K562 (cell line): ENCODE results near the gene AKIRIN1. TPM values are rescaled to one million over a fixed set of nuclear protein-coding genes. Genes with fewer than 3 reads are reported as not detected.

ENCODE experiments used
- CBFA2T2 ChIP-seq: fragments of 450-650 bp; conservative IDR thresholded peaks from 2 replicates; pipeline ENCODE4 v1.6.1; 2017; ENCODE audit warnings: mild to moderate bottlenecking
- EGR1 ChIP-seq: fragments of 450-650 bp; conservative IDR thresholded peaks from 2 replicates; pipeline ENCODE4 v1.6.1; 2017; ENCODE audit warnings: mild to moderate bottlenecking
- EHMT2 ChIP-seq: fragments of 450-650 bp; IDR thresholded peaks from 2 replicates; pipeline ENCODE4 v1.6.1; 2018; ENCODE audit warnings: antibody characterized with exemption
- ETV5 ChIP-seq: sonication (generic); formaldehyde crosslinking; IDR thresholded peaks from 2 replicates; pipeline ENCODE4 v1.4.0; 2020; ENCODE audit warnings: low read depth, mild to moderate bottlenecking, missing genetic modification reagents
- FUS ChIP-seq: fragments of 200-400 bp; formaldehyde crosslinking; optimal IDR thresholded peaks from 2 replicates; pipeline ENCODE3; 2017; ENCODE audit warnings: low read depth, low read length
- PRPF4 ChIP-seq: fragments of 200-400 bp; formaldehyde crosslinking; IDR thresholded peaks from one replicate; pipeline ENCODE4 v1.6.1; 2017; ENCODE audit warnings: low read length, low read depth, mild to moderate bottlenecking; ENCODE audit not compliant: insufficient read depth, poor library complexity, severe bottlenecking
- SAFB ChIP-seq: fragments of 200-400 bp; formaldehyde crosslinking; IDR thresholded peaks from 2 replicates; pipeline ENCODE4 v1.6.1; 2017; ENCODE audit warnings: low read depth, low read length, borderline replicate concordance
- SIN3A ChIP-seq, 2 experiments: fragments of 150-350 bp in 1 of 2; IDR thresholded peaks; 2 replicates each; pipeline ENCODE4 v1.6.1; 2011 to 2016; ENCODE audit warnings: borderline replicate concordance in 2 of 2, low read depth in 2 of 2, low read length in 2 of 2, mild to moderate bottlenecking in 2 of 2, moderate library complexity in 2 of 2; ENCODE audit not compliant: control insufficient read depth in 1 of 2
- polyA plus RNA-seq, 8 experiments: library from polyadenylated mRNA; depleted of rRNA in 4 of 8; stranded (reverse) in 5 of 8; unstranded in 3 of 8; fragments of >200 nt; fragmentation: Nextera tagmentation in 2 of 8; fragmentation: Illumina TruSeq in 1 of 8; extraction: Ambion mirVana in 2 of 8; extraction: Trizol in 1 of 8; gene quantifications; 2 replicates each; pipeline versions ENCODE4 v1.2.1 to v1.2.3, GENCODE V29; 2011 to 2014; ENCODE audit warnings: inconsistent platforms in 1 of 8, missing spikeins in 1 of 8
- total RNA-seq, 7 experiments: library from RNA; depleted of rRNA in 6 of 7; stranded (reverse); fragments of >200 nt in 6 of 7; fragmentation: Illumina TruSeq in 2 of 7; extraction: Trizol in 2 of 7; gene quantifications; 2 replicates each; pipeline versions ENCODE4 v1.2.1 to v1.2.3, GENCODE V29; 2011 to 2021; ENCODE audit warnings: low replicate concordance in 1 of 7
- TF ChIP-seq, protein P1 (sequence below): sonication (generic); formaldehyde crosslinking; IDR thresholded peaks from 2 replicates; pipeline ENCODE4 v1.8.1; 2023; ENCODE audit warnings: mild to moderate bottlenecking, missing genetic modification reagents
- TF ChIP-seq, protein P2 (sequence below): sonication (generic); formaldehyde crosslinking; IDR thresholded peaks from 2 replicates; pipeline ENCODE4 v1.8.0; 2022; ENCODE audit warnings: mild to moderate bottlenecking, missing genetic modification reagents, borderline replicate concordance
- TF ChIP-seq, protein P3 (sequence below): fragments of 450-650 bp; IDR thresholded peaks from 2 replicates; pipeline ENCODE4 v1.6.1; 2016; ENCODE audit warnings: borderline replicate concordance
- TF ChIP-seq, protein P4 (sequence below), 3 experiments: fragments of 200-800 bp in 1 of 3; sonication (Bioruptor generic) in 1 of 3; sonication (generic) in 1 of 3; formaldehyde crosslinking in 1 of 3; IDR thresholded peaks; 2 replicates each; pipeline versions ENCODE4 v1.6.1 to v1.8.0; 2016 to 2022; ENCODE audit warnings: mild to moderate bottlenecking in 2 of 3, missing compliant biosample characterization in 2 of 3, missing genetic modification characterization in 2 of 3, missing genetic modification reagents in 1 of 3

The AKIRIN1 gene
- total and polyA plus RNA-seq, 9 of the 15 experiments (the other 6 are each of a cell fraction or from before 2014, with no cell fraction given), result 11.5 to 139 (median 83.4) TPM

DNA sequence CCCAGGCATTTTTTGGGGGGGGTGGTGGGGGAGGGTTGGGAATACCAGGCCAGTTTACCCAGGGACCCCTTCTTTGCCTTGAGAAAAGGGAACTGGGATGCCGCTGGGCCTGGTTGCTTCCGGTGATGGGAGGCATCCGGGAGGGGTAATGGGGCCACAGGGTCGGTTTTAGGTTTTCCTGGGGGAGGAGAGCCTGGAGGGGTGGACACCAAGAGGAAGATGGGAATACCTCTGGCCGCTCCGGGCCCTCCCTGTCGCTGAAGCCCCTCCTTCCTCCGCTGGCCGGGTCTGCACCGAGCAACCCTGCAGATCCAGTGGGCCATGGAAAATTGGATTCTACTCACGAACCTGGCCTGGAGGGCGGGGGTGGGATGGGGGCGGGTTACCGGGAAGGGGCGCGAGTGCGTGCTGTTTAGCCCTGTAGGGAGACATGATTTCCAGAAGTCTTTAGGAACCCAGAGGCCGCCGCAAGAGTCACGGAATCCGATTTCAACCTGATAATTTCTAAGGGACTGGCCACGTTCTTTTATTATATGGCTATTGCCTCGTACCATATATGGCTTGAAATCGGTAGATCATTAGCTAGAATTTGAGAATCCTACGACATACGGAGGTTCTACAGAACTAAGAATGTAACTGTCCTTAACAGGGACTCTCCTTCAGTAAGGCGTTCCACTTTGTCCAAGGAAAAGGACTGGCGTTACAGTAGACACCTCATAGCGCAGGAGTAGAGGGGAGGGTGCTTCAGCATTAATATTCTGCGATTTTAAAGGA is 749 bp downstream of the AKIRIN1 start (continued):
- TF ChIP-seq, protein P1, sequence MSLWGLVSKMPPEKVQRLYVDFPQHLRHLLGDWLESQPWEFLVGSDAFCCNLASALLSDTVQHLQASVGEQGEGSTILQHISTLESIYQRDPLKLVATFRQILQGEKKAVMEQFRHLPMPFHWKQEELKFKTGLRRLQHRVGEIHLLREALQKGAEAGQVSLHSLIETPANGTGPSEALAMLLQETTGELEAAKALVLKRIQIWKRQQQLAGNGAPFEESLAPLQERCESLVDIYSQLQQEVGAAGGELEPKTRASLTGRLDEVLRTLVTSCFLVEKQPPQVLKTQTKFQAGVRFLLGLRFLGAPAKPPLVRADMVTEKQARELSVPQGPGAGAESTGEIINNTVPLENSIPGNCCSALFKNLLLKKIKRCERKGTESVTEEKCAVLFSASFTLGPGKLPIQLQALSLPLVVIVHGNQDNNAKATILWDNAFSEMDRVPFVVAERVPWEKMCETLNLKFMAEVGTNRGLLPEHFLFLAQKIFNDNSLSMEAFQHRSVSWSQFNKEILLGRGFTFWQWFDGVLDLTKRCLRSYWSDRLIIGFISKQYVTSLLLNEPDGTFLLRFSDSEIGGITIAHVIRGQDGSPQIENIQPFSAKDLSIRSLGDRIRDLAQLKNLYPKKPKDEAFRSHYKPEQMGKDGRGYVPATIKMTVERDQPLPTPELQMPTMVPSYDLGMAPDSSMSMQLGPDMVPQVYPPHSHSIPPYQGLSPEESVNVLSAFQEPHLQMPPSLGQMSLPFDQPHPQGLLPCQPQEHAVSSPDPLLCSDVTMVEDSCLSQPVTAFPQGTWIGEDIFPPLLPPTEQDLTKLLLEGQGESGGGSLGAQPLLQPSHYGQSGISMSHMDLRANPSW (CRISPR knock-in tag), result no peak
- TF ChIP-seq CBFA2T2 (no peak), FUS (no peak), ETV5 (CRISPR knock-in tag) (0 out of 2 replicates have a peak, but pooled peaks have one; percentile 19), PRPF4 (no peak), EHMT2 (no peak), SAFB (no peak), EGR1 (peak; percentile 41), SIN3A (IDR thresholded peaks at IDR 0.05; ENCODE audit: borderline replicate concordance in 2 of 2, control insufficient read depth in 1 of 2, low read depth in 2 of 2, low read length in 2 of 2) (peak; percentile 13 to 19; a peak in 1 of 4 replicates)
- TF ChIP-seq, protein P2, sequence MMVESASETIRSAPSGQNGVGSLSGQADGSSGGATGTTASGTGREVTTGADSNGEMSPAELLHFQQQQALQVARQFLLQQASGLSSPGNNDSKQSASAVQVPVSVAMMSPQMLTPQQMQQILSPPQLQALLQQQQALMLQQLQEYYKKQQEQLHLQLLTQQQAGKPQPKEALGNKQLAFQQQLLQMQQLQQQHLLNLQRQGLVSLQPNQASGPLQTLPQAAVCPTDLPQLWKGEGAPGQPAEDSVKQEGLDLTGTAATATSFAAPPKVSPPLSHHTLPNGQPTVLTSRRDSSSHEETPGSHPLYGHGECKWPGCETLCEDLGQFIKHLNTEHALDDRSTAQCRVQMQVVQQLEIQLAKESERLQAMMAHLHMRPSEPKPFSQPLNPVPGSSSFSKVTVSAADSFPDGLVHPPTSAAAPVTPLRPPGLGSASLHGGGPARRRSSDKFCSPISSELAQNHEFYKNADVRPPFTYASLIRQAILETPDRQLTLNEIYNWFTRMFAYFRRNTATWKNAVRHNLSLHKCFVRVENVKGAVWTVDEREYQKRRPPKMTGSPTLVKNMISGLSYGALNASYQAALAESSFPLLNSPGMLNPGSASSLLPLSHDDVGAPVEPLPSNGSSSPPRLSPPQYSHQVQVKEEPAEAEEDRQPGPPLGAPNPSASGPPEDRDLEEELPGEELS (CRISPR knock-in tag), result no peak
- TF ChIP-seq, protein P3, sequence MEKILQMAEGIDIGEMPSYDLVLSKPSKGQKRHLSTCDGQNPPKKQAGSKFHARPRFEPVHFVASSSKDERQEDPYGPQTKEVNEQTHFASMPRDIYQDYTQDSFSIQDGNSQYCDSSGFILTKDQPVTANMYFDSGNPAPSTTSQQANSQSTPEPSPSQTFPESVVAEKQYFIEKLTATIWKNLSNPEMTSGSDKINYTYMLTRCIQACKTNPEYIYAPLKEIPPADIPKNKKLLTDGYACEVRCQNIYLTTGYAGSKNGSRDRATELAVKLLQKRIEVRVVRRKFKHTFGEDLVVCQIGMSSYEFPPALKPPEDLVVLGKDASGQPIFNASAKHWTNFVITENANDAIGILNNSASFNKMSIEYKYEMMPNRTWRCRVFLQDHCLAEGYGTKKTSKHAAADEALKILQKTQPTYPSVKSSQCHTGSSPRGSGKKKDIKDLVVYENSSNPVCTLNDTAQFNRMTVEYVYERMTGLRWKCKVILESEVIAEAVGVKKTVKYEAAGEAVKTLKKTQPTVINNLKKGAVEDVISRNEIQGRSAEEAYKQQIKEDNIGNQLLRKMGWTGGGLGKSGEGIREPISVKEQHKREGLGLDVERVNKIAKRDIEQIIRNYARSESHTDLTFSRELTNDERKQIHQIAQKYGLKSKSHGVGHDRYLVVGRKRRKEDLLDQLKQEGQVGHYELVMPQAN, result no peak
- TF ChIP-seq, protein P4, sequence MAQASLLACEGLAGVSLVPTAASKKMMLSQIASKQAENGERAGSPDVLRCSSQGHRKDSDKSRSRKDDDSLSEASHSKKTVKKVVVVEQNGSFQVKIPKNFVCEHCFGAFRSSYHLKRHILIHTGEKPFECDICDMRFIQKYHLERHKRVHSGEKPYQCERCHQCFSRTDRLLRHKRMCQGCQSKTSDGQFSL (CRISPR knock-in tag; IDR thresholded peaks at IDR 0.05), result no peak
- TF ChIP-seq, protein P4 (tag; IDR thresholded peaks at IDR 0.05), result peak in 1 of 2 experiments; percentile 77; a peak in 2 of 4 replicates
